IPS-18c (cell line): ENCODE measurements around the gene EAF1.
"Not testable (repeated sequence)": the region's sequence is repeated elsewhere in the genome, so short reads cannot be mapped to it uniquely, and the experiment has no call there.

ENCODE experiments used
- H3K4me3 ChIP-seq: 2 replicates; pipeline ENCODE4 v1.7.0; 2013; ENCODE audit warnings: low read depth, mild to moderate bottlenecking, low read length, moderate library complexity; ENCODE audit not compliant: insufficient read depth
- H3K9me3 ChIP-seq: one replicate; pipeline ENCODE4 v1.6.1; 2013; ENCODE audit warnings: mild to moderate bottlenecking, low read length, moderate library complexity; ENCODE audit not compliant: control insufficient read depth, insufficient read depth

EAF1 gene

DNA sequence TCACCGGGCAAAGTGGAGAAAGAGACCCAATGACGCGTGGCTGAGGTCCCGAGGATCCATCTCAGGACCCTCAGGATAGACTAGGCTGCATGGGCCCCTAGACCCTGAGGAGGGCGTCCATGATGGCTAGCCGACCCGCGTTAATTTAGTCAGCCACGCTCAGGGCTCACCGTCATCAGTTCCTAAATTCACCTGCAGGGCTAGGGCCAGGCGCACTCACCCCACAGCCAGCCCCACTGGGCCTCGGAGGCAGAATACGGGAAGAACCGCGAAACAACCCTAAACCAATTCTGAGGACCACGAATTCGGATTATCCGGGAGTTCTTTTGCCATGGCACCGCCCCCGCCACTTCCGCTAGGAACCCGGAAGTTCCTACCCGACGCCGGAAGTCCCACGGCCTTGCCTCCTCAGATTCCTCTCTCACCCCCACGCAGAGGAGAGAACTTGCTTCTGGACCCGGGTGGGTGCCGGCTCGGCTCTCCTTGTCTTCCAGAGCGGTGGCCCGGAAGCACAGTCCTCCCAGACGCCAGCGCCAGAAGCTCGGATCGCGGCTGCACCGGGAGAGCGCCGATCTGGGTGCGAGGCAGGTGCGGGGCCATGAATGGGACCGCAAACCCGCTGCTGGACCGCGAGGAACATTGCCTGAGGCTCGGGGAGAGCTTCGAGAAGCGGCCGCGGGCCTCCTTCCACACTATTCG is at the start of gene EAF1, which contains the start of gene METTL6:
TSS of gene EAF1 (plus strand) at position 417 of the 699 bp plus-strand sequence. CDS start at position 599, 182 bp downstream.
TSS of gene METTL6 (minus strand) at position 363 of the 699 bp plus-strand sequence. CDS start 1,033 bp downstream, outside the sequence.
- peak within 1 kb of the TSS; percentile 98 for H3K4me3 ChIP-seq

DNA sequence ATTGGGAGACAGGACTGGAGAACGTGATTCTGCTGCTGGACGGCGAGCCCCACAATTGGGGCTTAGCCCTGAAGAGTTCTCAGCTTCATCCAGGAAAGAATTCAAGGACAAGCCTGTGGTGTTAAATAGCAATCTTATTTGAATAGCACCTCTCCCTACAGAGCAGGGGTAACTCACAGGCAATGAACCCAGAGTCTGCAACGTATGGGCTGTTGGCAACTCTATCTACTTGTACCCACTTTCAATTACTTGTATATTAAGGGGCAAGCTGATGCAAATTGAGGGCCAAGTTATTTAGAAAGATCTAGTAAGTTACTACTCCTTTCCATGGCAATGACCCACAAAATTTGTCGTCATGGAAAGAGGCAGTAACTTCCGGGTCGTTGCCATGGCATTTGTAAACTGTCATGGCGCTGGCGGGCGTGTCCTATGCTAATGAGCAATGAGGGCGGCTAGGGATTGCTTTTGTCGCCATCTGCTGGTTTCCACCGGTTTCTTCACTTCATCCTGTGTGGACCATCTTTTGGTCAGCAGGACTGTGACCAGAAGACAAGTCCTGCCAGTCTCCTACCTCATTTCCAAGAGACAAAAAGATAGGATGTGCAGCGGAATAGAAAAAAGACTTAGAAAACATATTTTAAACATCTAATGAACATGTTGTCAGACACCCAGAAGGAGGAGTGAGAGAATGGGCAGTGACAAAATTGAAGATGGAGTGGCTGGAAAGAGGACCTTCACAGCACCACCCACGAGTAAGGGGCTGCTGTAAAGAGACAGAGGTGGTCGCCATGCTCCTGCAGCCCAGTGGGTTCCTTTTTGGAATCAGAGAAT is 49.2 kb upstream of the EAF1 start:
- no peaks in the 10 kb centered on the region for H3K9me3 ChIP-seq
- no peak overlapping the region for H3K4me3 ChIP-seq

More for the DNA sequence above, at the start of gene EAF1, which contains the start of gene METTL6:
- no peaks in the 10 kb centered on the region for H3K9me3 ChIP-seq

DNA sequence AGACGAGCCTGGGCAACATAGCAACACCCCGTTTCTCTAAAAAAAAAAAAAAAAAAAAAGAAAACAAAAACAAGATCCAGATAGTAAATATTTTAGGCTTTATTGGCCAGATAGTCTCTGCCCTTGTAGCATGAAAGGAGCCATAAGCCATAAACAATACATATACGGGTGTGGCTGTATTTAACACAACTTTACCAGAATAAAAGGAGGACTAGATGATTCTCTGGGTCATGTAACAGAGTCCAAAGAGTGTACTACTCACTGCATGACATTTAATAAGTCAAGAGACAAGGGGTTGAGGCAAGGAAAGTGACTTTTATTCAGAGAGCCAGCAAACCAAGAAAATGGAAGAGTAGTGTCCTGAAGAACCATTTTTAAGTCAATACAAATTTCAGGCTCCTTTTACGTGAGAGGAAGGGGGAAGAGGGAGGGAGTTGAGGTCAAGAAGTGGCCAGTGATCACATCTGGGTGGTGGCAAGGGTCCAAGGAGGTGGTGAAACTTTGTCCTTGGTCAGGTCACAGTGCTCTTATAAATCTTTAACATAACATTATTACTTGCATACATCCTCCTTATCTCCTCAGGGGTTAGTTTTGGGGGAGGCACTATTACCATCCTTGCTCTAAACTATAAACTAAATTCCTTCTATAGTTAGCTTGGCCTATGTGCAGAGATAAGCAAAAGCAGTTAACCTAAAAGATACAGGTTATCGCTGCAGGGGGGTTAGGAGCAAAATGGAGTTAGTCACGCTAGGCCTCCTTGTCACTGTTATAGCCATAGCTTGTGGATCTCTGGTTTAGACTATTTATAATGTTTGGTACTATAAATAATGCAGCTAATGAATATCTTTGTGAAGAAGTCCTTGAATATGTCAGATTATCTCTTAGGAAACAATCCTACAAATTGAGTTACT is 46.2 kb upstream of the EAF1 start:
- no peak overlapping the region for H3K4me3 ChIP-seq
- peaks cover 4% of the 10 kb centered on the region for H3K9me3 ChIP-seq

- no peak overlapping the region for H3K4me3 ChIP-seq
- peaks cover 5% of the 10 kb centered on the region for H3K9me3 ChIP-seq
Observed at GRCh38 chr3:15382405-15382923, 44.9 kb upstream of the EAF1 start.

DNA sequence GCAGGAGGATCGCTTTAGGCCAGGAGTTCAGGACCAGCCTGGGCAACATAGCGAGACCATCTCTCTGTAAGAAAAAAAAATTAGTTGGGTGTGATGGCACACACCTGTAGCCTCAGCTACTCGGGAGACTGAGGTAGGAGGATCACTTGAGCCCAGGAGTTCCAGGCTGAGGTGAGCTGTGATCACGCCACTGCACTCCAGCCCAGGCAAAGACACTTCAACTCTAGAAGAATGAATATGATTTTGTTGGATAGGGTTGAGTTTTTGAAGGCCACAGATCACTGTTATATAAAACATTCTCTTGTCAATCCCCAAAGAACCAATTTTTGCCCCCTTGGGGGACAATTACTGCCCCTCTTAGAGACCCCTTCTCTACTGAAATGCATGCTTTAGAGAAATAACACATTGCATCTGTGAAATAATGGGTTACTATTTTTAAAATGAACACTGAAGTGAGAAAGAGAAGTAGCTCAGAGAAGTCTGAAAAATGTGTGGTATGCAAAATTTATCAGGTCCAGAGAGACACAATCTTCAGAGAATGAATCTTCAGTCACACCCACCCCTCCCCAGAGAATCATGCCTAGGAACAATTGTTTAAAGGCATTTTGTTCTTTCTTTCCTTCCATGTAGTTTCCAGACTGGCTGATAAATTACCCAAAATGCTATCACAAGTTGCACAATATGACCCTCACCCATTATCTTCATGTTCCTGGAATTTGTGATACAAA is 42.7 kb upstream of the EAF1 start:
- no peak overlapping the region for H3K4me3 ChIP-seq

DNA sequence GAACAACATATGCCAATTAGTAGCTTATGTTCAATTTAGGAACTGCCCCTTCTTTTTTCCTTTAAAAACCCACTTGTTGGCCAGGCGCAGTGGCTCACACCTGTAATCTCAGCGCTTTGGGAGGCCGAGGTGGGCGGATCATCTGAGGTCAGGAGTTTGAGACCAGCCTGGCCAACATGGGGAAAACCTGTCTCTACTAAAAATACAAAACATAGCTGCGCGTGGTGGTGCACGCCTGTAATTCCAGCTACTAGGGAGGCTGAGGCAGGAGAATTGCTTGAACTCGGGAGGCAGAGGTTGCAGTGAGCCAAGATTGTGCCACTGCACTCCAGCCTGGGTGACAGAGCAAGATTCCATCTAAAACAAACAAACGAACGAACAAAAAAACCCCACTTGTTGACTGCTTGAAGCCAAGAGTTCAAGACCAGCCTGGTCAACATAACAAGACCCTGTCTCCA is 42.1 kb upstream of the EAF1 start:
- not testable (repeated sequence) for H3K9me3 ChIP-seq, H3K4me3 ChIP-seq

More for the DNA sequence above, 42.7 kb upstream of the EAF1 start:
- H3K9me3 ChIP-seq, result peaks cover 5% of the 10 kb centered on the region

GRCh38 chr3:15385901-15386653 is 41.3 kb upstream of the EAF1 start:
- Histone ChIP-seq H3K4me3 (no peak overlapping the region), H3K9me3 (peaks cover 5% of the 10 kb centered on the region)

- not testable (repeated sequence) for H3K4me3 ChIP-seq, H3K9me3 ChIP-seq
Observed at GRCh38 chr3:15386654-15386955, 40.8 kb upstream of the EAF1 start.

GRCh38 chr3:15387171-15387581 is 40.2 kb upstream of the EAF1 start:
- H3K9me3 ChIP-seq, result peaks cover 5% of the 10 kb centered on the region
- no peak overlapping the region for H3K4me3 ChIP-seq

DNA sequence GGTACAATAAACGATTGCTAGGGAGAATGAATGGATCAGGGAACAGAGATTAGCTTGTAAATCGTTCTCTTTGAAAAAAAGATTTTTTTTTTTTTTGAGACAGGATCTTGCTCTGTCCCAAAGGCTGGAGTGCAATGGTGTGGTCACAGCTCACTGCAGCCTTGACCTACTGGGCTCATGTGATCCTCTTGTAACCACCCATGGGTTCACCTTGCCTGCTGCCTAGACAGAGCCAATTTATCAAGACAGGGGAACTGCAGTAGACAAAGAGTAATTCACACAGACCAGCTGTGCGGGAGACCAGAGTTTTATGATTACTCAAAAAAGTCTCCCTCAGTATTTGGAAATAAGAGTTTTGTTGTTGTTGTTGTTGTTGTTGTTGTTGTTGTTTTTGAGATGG is 39.7 kb upstream of the EAF1 start:
- H3K4me3 ChIP-seq, result no peak overlapping the region
- peaks cover 5% of the 10 kb centered on the region for H3K9me3 ChIP-seq

DNA sequence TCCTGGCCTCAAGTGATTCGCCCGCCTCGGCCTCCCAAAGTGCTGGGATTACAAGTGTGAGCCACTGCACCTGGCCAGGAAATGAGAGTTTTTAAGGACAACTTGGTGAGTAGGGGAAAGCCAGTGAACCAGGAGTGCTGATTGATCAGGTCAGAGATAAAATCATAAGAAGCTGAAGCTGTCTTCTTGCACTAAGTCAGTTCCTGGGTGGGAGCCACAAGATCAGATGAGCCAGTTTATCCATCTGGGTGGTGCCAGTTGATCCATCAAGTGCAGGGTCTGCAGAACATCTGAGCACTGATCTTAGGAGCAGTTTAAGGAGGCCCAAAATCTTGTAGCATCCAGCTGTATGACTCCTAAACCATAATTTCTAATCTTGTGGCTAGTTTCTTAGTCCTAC is 39.1 kb upstream of the EAF1 start:
- H3K4me3 ChIP-seq, H3K9me3 ChIP-seq: not testable (repeated sequence)

DNA sequence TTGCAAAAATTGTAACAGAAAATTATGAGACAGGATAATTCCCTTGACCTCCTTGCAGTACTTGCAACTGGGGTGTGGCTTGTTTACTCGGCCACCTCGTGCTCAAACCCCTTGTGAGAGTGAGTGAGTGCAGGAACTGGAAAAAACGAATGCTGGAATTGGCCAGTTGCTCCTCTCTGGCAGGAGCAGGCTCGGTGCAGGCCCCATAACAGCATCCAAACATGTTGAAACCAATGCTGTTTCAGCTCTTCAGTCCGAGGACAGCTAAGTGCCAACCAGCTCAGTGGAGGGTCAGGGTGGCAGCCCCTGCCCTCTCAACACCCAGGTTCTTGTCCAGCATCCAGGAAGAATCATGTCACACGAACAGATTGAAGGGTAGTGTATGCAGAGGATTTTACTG is 36.9 kb upstream of the EAF1 start:
- no peak overlapping the region for H3K4me3 ChIP-seq
- peaks cover 5% of the 10 kb centered on the region for H3K9me3 ChIP-seq

DNA sequence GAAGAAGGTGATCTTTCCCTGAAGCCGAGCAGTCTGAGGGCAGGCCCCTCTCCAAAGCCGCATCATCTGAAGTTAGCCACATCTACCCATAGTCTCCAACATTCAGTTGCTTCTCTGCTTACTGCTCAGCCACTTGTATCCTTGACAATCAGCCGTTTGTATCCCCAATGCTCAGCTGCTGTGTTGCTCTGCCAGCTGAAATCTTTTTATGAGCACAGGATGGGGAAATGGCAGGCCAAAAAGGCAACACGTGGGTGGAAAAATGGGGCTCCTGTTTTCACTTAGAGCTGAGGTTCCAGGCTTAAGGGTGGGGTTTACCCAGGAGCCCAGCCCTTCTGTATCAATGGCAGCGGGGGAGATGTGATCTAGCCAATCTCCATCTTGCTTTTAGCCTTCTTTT is 36.4 kb upstream of the EAF1 start:
- peaks cover 3% of the 10 kb centered on the region for H3K9me3 ChIP-seq

GRCh38 chr3:15393252-15393651 is 34.1 kb upstream of the EAF1 start:
- H3K4me3 ChIP-seq, H3K9me3 ChIP-seq: not testable (repeated sequence)

More for the DNA sequence above, 36.4 kb upstream of the EAF1 start:
- no peak overlapping the region for H3K4me3 ChIP-seq

DNA sequence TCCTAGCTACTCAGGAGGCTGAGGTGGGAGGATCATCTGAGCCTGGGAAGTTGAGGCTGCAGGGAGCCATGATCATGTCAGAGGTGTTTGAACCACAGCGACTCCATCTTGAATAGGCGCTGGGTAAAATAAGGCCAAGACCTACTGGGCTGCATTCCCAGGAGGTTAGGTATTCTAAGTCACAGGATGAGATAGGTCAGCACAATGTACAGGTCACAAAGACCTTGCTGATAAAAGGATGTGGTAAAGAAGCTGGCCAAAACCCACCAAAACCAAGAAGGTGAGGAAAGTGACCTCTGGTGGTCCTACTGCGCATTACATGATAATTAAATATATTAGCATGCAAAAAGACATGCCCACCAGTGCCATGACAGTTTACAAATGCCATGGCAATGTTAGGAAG is 28.7 kb upstream of the EAF1 start:
- not testable (repeated sequence) for H3K4me3 ChIP-seq

DNA sequence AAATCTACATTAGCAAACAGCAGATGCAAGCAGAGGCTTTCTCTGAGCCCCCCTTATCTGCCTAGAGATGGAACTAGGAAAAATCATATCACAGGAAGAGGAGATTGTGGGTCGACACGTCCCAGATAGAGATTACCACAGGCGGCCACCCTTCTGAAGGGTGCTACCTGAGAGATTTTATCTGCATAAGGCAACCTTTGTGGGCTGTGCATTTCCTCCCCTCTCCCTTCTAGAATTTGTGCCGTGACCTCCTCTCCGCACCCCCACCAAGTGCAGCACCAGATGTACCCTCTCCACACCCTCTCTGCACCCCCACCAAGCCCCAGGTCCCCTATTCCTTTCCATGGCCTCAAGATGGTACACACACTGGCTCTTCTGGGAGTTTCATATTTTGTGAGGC is 27.4 kb upstream of the EAF1 start:
- H3K4me3 ChIP-seq, result no peak overlapping the region

More for the DNA sequence above, 28.7 kb upstream of the EAF1 start:
- not testable (repeated sequence) for H3K9me3 ChIP-seq

More for the DNA sequence above, 27.4 kb upstream of the EAF1 start:
- H3K9me3 ChIP-seq, result peaks cover 9% of the 10 kb centered on the region
